Pancreas (tissue), 10 donors: Measurements from ENCODE around the gene SLC41A3. TPM values are rescaled to one million over a fixed set of nuclear protein-coding genes. Genes with fewer than 3 reads are reported as not detected.
A peak's percentile ranks its signal among the peaks of the same experiment; 100 is the strongest.

Experiments
- ATAC-seq, 4 donors: fragments of 200-7000 bp; cut with Tn5 transposase; one replicate each; pipeline versions ENCODE4 v1.8.0 to v1.9.1; 2020; ENCODE audit warnings: mild to moderate bottlenecking in 4 of 4, moderate library complexity in 4 of 4
- DNase-seq, 6 donors: peaks; one replicate each; pipeline ENCODE4 v3.0.0-alpha.2; 2020
- FAIRE-seq: peaks from 2 replicates; lab custom pipeline; 2012; peaks lifted over from hg19 to GRCh38; lab: Jason Lieb, UNC
- H3K27ac ChIP-seq, 4 donors: fragments of 200-600 bp; sonication (generic); 1 replicate in 3 of 4; 2 replicates in 1 of 4; pipeline versions ENCODE4 v1.5.0 to v1.8.0; 2020
- H3K27me3 ChIP-seq, 4 donors: fragments of 200-600 bp; one replicate each; pipeline ENCODE4 v1.8.0; 2021
- H3K36me3 ChIP-seq, 3 donors: fragments of 200-600 bp; sonication (generic) in 1 of 3; one replicate each; pipeline versions ENCODE4 v1.5.0 to v1.8.0; 2020 to 2021
- H3K4me1 ChIP-seq, 3 donors: fragments of 200-600 bp; one replicate each; pipeline ENCODE4 v1.8.0; 2021
- H3K4me3 ChIP-seq, 4 donors: fragments of 200-600 bp; sonication (generic) in 2 of 4; one replicate each; pipeline versions ENCODE4 v1.5.0 to v1.8.0; 2020 to 2021
- H3K9me3 ChIP-seq, 4 donors: fragments of 200-600 bp; one replicate each; pipeline ENCODE4 v1.8.0; 2021
- WGBS, 2 donors: extraction: QIAGEN DNeasy Blood & Tissue Kit; methylation state at CpG; one replicate each; pipeline ENCODE4 v1.1.7; 2013; 5-methylcytosine and 5-hydroxymethylcytosine counted together
- intact Hi-C, 3 donors: fragments of 100-400 bp; cut with DNase I; formaldehyde crosslinking; loops; one replicate each; pipeline versions ENCODE4 v1.11.1 to v1.14.2; 2022
- polyA plus RNA-seq, 2 donors: library from polyadenylated mRNA; stranded (reverse); fragments of 200-250 nt; gene quantifications; one replicate each; pipeline ENCODE4 v1.2.3, GENCODE V29; 2013
- total RNA-seq, 6 donors: library from RNA; stranded (reverse); fragmentation: NEBNext Ultra II Directional in 4 of 6; extraction: Animal tissue kit (Norgen Biotek cat#: 25700) in 4 of 6; gene quantifications; one replicate each; pipeline versions ENCODE4 v1.2.1 to v1.2.4, GENCODE V29; 2021 to 2023
- TF ChIP-seq, protein P1 (sequence below), 4 donors: fragments of 200-600 bp; sonication (generic) in 3 of 4; IDR thresholded peaks; one replicate each; pipeline versions ENCODE4 v1.5.0 to v1.8.0; 2021; ENCODE audit warnings: antibody characterized with exemption in 4 of 4
- donor health status: healthy with polysubstance abuse.
- donor health status: DM: no; HTN: no; CAD: no; lungs with moderate emphysema.
- donor health status: DM: no; HTN: no; CAD: no.
- donor health status: control.
- donor health status: control.
- donor health status: Bipolar disorder and iron deficiency.
- donor health status: DM: yes; HTN: yes; CAD: no.
- donor health status: DM: no; HTN: no; CAD: no.
- donor health status: DM: no; HTN: no; CAD: no.
- donor health status: DM: yes; HTN: yes; CAD: no.

SLC41A3 gene
- total and polyA plus RNA-seq, 8 donors, result 19.4 to 38.1 (median 31.1) TPM

DNA sequence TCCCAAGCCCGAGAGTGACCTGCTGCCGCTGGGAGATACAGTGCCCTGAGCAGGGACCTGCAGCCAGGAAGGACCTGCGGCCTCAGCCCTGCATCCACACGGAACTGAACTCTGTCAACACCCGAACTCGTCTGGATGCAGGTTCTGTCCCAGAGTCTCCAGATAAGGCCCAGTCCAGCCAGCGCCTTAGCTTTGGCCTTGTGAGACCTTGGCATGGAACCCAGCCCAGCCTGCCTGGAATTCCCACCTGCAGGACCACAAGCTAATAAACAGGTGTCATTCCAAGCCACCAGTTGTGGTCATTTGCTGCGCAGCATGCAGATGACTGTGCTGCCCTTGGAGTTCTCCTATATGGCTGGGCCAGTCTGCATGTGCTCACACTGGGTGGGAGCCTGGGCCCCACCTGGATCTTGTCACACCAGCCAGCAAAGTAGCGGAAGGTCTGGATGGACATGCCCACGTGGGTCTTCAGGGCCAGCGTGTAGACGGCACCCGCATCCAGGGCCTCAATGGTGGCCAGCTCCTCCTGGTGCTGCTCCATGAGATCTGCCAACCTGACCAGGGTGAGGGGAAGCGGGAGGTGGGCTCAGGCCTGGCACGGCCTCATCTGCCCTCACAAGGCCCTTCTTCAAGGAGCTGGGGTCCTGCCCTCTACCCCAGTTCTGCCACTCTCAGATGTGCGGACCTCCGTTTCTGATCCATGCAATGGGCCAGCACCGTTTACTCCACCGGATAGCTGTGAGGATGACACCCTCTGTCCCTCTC is 47.2 kb upstream of the SLC41A3 start:
- ATAC-seq (peak in 1 of 4 donors; percentile 7), DNase-seq (peak in 5 of 6 donors; percentile 11 to 63 (median 16)), FAIRE-seq (no peak)
- Histone ChIP-seq H3K27ac (no peak overlapping the region), H3K36me3 (no peaks in the 10 kb centered on the region), H3K4me1 (no peaks in the 10 kb centered on the region), H3K27me3 (no peaks in the 10 kb centered on the region), H3K4me3 (no peak overlapping the region), H3K9me3 (no peaks in the 10 kb centered on the region)
- 75 to 84% methylated on average over 18 to 19 of the region's 19 CpGs for WGBS, 2 donors
- intact Hi-C loops, result loop anchor here in 2 of 3 donors (5.0 to 10.0 kb wide), 2 partner anchors 74 to 261 kb away; partner anchors contain the start of gene CFAP100 (in 1 of the 2)
- TF ChIP-seq, protein P1, sequence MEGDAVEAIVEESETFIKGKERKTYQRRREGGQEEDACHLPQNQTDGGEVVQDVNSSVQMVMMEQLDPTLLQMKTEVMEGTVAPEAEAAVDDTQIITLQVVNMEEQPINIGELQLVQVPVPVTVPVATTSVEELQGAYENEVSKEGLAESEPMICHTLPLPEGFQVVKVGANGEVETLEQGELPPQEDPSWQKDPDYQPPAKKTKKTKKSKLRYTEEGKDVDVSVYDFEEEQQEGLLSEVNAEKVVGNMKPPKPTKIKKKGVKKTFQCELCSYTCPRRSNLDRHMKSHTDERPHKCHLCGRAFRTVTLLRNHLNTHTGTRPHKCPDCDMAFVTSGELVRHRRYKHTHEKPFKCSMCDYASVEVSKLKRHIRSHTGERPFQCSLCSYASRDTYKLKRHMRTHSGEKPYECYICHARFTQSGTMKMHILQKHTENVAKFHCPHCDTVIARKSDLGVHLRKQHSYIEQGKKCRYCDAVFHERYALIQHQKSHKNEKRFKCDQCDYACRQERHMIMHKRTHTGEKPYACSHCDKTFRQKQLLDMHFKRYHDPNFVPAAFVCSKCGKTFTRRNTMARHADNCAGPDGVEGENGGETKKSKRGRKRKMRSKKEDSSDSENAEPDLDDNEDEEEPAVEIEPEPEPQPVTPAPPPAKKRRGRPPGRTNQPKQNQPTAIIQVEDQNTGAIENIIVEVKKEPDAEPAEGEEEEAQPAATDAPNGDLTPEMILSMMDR (IDR thresholded peaks at IDR 0.05), result no peak

DNA sequence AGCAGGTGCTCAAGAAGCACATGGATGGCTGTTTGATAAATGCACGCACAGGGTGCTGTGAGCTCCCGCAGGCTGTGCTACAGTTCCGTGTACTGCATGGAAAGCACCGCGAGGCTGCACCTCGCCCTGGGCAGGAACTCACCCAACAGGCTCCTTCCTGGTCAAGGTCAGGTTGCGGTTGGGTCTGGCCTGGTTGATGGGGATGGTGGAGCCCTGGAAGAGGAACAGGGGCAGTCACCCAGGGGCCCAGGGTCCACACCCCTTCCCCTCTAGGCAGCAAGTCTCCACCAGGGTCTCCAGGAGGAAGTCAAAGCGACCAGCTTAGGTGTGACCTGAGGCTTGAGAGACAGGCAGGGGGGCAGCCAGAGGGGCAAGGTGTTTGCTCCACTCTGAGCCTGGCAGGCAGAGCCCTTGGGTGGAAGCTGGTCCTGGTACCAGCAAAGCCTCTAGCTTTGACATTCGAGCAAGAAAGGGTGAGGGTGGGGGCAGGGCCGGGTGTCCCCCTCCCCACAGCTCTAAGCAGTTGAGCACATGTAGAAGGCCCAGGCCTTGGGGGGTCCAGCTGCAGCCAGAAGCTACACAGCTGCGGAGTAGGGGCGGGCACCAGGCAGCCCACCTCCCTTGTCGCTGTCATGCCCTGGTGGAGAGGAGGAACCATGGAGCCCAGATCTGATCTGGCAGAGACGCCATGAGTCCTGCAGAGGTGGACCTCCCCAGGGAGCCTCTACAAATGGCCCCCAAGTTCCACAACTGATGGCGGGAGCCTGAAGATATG is 46.3 kb upstream of the SLC41A3 start:
- TF ChIP-seq, protein P1 (IDR thresholded peaks at IDR 0.05), result no peak
- Histone ChIP-seq H3K27ac (no peak overlapping the region), H3K4me3 (no peak overlapping the region), H3K9me3 (no peaks in the 10 kb centered on the region), H3K4me1 (no peaks in the 10 kb centered on the region), H3K36me3 (no peaks in the 10 kb centered on the region), H3K27me3 (no peaks in the 10 kb centered on the region)
- DNase-seq, result peak in 5 of 6 donors; percentile 10 to 53 (median 13)
- WGBS, 2 donors, result 67 to 69% methylated on average over 15 of the region's 15 CpGs
- ATAC-seq, result peak in 3 of 4 donors; percentile 35 to 54 (median 49)
- intact Hi-C loops, result loop anchor here in 2 of 3 donors (5.0 to 10.0 kb wide), 2 partner anchors 75 to 262 kb away; partner anchors contain the start of gene CFAP100 (in 1 of the 2)
- FAIRE-seq, result no peak

DNA sequence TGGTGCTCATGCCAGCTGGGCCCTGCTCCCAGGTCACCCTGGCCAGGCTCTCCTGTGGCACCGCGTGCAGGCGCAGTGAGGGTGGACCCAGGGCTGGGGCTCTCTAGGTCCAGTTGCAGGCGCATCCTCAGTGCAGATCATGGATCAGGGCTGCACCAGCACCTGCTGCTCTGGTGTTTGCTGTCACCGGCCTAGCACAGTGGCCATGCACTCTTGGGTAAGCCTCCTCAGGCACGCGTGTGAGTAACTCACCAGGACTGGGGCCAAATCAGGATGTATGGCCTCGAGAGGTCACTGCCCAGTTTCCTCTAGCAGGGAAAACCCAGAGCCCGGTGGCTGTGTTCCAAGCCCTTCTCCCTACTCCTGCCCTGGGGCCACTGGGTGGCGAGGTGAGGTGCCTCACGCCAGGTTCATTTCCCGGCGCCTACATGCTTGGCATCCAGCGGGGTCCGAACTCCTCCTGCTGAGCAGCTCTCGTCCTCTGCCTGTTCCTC is 45.5 kb upstream of the SLC41A3 start:
- intact Hi-C loops, result no loop called here
- H3K9me3 ChIP-seq, result no peaks in the 10 kb centered on the region
- FAIRE-seq, result no peak

DNA sequence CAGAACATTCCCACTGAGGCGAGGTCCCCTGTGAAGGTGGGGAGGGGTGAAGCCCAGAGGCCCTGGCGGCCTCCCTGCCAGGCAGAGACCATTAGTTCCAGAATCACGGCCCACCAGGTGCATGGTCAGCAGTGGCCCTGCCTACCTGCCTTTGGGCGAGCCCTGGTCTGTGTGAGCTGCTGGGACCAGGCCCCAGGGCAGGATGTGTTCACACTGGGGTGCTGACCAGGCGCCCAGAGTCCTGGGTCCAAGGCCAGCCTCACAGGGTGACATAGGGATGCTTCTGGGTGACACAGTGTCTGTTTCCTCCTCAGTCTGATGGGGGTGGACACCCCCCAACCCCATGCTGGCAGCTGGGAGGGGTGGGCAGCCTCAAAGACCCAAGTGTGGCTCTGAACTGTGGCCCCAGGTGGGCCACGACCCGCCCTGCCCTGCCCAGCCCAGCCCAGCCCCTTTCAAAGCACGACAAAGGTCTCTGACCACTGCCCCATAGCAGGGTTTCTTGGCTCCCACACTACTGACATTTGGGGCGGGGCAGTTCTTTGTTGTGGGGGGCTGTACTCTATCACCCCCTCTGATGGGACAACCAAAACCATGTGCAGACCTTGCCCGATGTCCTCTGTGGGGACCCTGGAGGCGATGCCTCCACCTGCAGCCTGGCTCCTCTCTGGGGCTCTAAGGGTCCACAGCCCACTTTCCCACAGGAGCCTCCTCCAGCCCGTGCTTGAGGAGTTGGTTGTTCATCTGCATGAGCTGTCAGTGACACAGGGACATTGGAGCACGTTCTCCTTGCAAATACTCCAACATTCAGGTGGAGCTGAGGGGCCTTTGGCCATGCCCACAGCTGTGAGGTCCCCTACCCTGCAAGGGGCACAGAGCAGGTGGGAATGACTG is 44.8 kb upstream of the SLC41A3 start:
- ATAC-seq, result no peak
- intact Hi-C loops, result no loop called here
- no peak for FAIRE-seq
- TF ChIP-seq, protein P1 (IDR thresholded peaks at IDR 0.05), result no peak
- H3K27ac ChIP-seq, result no peak overlapping the region
- DNase-seq, result peak in 4 of 6 donors; percentile 7 to 40 (median 12)
- H3K4me3 ChIP-seq, result no peak overlapping the region
- H3K36me3 ChIP-seq, result no peaks in the 10 kb centered on the region
- 85 to 92% methylated on average over 12 to 13 of the region's 13 CpGs for WGBS, 2 donors
- no peaks in the 10 kb centered on the region for H3K4me1 ChIP-seq
- H3K9me3 ChIP-seq, result no peaks in the 10 kb centered on the region
- no peaks in the 10 kb centered on the region for H3K27me3 ChIP-seq

More for the DNA sequence above, 45.5 kb upstream of the SLC41A3 start:
- ATAC-seq (peak in 3 of 4 donors; percentile 35 to 51 (median 48)), DNase-seq (peak in 5 of 6 donors; percentile 20 to 57 (median 39))
- no peak overlapping the region for H3K27ac ChIP-seq
- H3K36me3 ChIP-seq, result no peaks in the 10 kb centered on the region
- WGBS, 2 donors, result 71 to 79% methylated on average over 16 of the region's 16 CpGs
- no peaks in the 10 kb centered on the region for H3K4me1 ChIP-seq
- H3K4me3 ChIP-seq, result no peak overlapping the region
- no peaks in the 10 kb centered on the region for H3K27me3 ChIP-seq
- TF ChIP-seq, protein P1 (IDR thresholded peaks at IDR 0.05), result no peak
